Medulla oblongata (tissue), 1 donor: ENCODE measurements around the gene PRKACA.
"Not testable (repeated sequence)": the region's sequence is repeated elsewhere in the genome, so short reads cannot be mapped to it uniquely, and the experiment has no call there.

Experiments
- DNase-seq: peaks from one replicate; pipeline ENCODE4 v3.0.0-alpha.2; 2015; ENCODE audit errors: extremely low spot score

PRKACA gene

DNA sequence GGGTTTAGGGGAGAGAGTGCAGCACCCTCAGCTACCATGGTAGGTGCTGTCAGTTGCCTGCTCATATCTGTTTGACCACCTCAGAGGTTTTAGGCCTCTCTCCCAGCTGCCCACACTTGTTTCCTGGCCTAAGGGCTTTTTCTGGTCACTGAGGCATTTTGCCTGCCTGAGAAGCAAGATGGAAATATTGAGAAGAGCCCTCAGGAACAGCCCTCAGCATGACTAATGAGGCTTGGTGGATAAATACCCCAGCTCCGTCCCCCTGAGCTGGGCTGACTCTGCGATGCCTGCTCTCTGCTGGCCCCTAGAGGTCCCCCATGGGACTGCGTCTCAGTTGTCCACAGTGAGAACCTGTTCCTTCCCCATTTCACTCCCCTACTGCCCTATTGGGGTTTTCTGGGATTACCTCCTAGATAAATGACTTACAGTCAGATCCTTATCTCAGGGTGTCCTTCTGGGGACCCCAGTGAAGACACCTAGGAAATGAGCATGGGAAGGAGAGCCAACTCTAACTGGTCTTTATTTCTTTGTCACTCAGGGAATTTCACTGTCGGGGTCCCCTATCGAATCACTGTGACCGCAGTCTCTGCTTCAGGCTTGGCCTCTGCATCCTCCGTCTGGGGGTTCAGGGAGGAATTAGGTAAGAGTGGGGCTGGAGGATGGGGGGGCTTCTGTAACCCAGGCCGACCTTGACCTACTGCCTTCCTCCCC is 69.0 kb downstream of the PRKACA start:
- DNase-seq = no peak

DNA sequence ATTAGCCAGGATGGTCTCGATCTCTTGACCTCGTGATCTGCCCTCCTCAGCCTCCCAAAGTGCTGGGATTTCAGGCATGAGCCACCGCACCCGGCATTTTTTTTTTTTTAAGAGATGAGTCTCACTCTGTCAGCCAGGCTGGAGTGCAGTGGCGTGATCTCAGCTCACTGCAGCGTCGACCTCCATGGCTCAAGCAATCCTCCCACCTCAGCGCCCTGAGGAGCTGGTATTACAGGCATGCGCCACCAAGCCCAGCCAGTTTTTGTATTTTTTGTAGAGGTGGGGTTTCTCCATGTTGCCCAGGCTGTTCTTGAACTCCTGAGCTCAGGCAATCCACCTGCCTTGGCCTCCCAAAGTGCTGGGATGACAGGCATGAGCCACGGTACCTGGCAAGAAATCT is 69.7 kb downstream of the PRKACA start:
- not testable (repeated sequence) for DNase-seq

DNA sequence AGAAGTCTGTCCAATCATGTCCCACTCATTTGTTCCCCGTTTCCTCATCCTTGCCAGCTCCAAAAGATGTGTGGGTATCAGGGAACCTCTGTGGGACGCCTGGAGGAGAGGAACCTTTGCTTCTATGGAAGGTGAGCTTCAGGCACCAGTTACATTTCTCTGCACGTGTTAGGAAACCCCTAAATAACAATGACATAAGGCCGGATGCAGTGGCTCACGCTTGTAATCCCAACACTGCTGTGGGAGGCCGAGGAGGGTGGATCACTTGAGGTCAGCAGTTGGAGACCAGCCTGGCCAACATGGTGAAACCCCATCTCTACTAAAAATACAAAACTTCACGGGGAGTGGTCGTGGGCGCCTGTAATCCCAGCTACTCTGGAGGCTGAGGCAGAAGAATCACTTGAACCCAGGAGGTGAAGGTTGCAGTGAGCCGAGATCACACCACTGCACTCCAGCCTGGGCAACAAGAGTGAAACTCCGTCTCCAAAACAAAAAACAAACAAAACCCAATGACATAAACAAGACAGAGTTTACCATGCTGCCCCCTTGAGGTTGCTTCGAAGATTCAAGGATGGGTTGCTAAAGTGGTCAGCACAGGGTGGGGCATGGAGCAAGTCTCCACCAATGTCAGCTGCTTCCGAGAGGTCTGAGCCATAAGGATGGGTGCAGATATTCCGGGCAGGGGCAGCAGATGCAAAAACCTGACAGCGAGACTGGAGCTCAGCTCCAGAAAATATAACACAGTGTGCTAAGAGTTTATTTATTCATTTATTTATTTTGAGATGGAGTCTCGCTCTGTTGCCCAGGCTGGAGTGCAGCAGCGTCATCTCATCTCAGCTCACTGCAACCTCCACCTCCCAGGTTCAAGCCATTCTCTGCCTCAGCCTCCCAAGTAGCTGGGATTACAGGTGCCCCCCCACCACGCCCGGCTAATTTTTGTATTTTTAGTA is 74.6 kb downstream of the PRKACA start:
- peak; percentile 70 for DNase-seq
